ENCODE measurements around the gene CSRP2. TPM values are rescaled to one million over a fixed set of nuclear protein-coding genes. Genes with fewer than 3 reads are reported as not detected.

CSRP2 gene
- total RNA-seq, 2 experiments from 2014 or later: 0.62 to 0.86 TPM

DNA sequence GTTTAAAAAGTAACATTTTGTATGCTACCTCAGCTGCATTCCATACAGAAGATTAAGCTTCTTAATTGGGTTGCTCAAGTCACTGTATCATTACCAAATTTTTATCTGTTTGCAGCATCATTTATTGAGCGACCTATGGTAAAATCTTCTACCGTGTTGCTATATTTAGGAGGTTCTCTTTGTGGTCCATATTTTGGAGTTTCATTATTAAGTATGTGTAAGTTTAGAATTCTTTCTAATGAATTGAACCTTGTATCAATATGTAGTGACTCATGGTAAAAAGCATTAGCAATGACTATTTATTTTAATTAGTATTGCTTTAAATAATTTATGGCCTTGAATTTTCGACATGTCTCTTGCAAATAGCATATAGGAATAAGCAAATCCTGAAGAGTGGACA lies 42.2 kb downstream of the CSRP2 start:
- no peak overlapping the region for H3K27ac Mint-ChIP-seq
- no peak overlapping the region for H3K4me3 Mint-ChIP-seq
- no peaks in the 10 kb centered on the region for H3K27me3 Mint-ChIP-seq (ENCODE audit: low read depth)
- H3K4me1 Mint-ChIP-seq (ENCODE audit: low read depth): no peaks in the 10 kb centered on the region
- CTCF ChIA-PET: no interaction called here
- intact Hi-C loops (cut with micrococcal nuclease): no loop called here
- H3K36me3 Mint-ChIP-seq (ENCODE audit: low read depth): peaks cover 11% of the 10 kb centered on the region
- no peak for DNase-seq
- no peaks in the 10 kb centered on the region for H3K9me3 Mint-ChIP-seq

DNA sequence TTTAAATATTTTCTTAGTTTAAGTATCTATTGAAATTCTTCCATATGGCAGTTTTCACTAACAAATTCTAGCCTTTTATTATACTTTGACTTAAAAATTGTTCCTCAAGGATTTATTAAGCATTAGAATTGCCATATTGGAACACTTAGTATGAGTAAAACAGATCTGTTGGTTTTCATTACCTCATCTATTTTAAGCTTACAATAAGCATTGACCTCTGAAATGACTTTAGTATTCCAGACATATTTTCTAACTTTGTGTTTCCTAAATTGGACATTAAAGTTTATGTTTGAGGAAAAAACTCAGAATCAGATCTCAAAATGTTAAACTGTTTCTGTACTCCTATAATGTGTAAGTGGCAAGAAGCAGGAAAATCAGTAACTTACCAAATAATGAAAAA lies 48.4 kb downstream of the CSRP2 start:
- Mint-ChIP-seq H3K36me3 (ENCODE audit: low read depth) (peaks cover 36% of the 10 kb centered on the region), H3K27ac (no peak overlapping the region), H3K4me3 (no peak overlapping the region), H3K4me1 (ENCODE audit: low read depth) (no peaks in the 10 kb centered on the region), H3K27me3 (ENCODE audit: low read depth) (no peaks in the 10 kb centered on the region), H3K9me3 (no peaks in the 10 kb centered on the region)
- CTCF ChIA-PET: no interaction called here
- DNase-seq: no peak
- intact Hi-C loops (cut with micrococcal nuclease): no loop called here

DNA sequence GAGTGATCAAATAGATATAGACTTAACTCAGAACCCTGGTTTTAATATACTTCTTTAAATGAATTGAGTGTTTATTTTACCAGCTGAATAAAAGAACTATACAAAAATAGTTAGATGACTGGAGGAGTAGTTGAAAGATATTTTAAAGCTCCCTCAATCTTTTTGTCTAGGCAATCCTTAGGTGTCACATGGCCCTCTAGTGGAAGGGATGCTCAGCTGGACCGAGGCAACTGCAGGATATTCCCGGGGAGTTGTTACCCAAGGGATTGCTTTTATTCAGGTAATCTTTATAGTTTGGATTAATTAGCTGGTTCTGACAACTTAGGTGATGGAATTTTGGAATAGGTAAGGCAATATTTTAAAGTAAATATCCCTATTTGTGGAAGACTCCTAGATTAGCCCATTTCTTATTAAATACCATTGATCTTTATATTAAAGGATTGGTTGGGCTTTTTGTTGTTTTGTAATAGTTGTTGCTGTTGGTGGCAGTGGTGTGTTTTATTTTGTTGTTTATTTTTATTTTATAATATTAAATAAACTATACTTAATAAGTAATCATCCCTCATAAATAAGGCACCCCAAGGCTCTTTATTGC lies 57.8 kb downstream of the CSRP2 start:
- intact Hi-C loops (cut with micrococcal nuclease): loop anchor here (1.0 kb wide), 1 partner anchor 200 kb away; no protein-coding TSS in a partner anchor
- Mint-ChIP-seq H3K36me3 (ENCODE audit: low read depth) (peaks cover 9% of the 10 kb centered on the region), H3K27ac (no peak overlapping the region), H3K9me3 (no peaks in the 10 kb centered on the region), H3K4me3 (no peak overlapping the region), H3K4me1 (ENCODE audit: low read depth) (no peaks in the 10 kb centered on the region), H3K27me3 (ENCODE audit: low read depth) (no peaks in the 10 kb centered on the region)
- DNase-seq: peak; percentile 18
- CTCF ChIA-PET: interaction anchor here (0.6 to 2.1 kb wide), 5 partner anchors 11 to 1257 kb away, joined by 3 to 5 read pairs (median 4); no protein-coding TSS in a partner anchor

DNA sequence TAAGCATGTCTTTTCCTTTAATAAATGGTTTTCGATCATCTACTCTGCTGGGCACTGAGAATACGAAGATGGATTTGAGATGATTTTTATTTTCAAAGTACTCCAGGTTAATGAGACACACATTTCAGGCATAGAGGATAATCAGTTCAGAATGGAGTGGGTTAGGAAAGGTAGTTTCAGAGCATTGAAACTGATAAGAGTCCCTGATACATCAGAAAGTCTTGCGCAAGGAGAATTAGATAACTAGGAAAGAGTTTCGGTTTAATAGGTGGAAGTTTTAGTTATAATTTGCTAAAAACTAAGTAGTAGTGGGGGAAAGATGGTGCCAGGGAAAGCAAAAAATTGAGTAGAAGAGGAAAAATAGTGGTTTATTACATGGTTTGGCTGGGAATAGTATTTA lies 64.8 kb downstream of the CSRP2 start:
- Mint-ChIP-seq H3K36me3 (ENCODE audit: low read depth) (peaks cover 4% of the 10 kb centered on the region), H3K4me3 (no peak overlapping the region), H3K27me3 (ENCODE audit: low read depth) (no peaks in the 10 kb centered on the region), H3K9me3 (no peaks in the 10 kb centered on the region), H3K4me1 (ENCODE audit: low read depth) (no peaks in the 10 kb centered on the region), H3K27ac (no peak overlapping the region)
- CTCF ChIA-PET: no interaction called here
- no peak for DNase-seq
- intact Hi-C loops (cut with micrococcal nuclease): no loop called here

DNA sequence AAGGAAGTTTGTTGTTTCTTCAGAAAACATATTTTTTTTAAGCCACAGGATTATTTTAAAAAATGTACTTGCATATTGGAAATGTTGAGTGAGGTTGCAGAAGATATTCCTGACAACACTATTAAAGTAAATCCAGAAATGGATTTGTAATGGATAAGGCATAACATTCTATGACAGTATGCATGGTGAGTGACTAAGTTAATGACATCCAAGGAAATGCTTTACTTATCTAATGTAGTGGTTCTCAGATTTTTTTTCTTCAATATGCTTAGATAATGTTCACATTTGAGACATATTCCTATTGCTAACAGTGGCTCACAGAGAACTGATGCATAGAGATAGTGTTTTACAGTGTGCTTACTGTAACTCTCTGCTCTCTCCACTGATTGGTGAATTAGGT lies 65.6 kb downstream of the CSRP2 start:
- Mint-ChIP-seq H3K27ac (no peak overlapping the region), H3K4me1 (ENCODE audit: low read depth) (no peaks in the 10 kb centered on the region), H3K4me3 (no peak overlapping the region), H3K9me3 (no peaks in the 10 kb centered on the region), H3K27me3 (ENCODE audit: low read depth) (no peaks in the 10 kb centered on the region), H3K36me3 (ENCODE audit: low read depth) (peaks cover 2% of the 10 kb centered on the region)
- DNase-seq: no peak
- CTCF ChIA-PET: no interaction called here
- intact Hi-C loops (cut with micrococcal nuclease): no loop called here

DNA sequence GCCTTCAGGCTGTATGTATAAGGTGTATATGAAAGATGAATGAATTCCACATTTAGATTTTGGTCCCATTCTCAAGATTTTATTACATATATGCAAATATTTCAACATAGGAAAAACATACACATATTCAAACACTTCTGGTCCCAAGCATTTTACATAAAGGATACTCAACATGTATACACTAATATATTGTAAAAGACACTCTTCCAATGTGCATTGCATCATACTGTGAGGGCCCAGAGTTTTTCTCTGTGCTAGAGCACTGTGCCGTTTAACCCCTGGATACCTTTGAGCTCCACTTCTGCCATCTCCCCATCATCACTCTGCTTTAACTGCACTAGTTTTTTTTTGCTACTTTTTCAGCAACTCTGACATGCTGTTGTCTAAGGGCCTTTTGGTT lies 66.8 kb downstream of the CSRP2 start:
- no peaks in the 10 kb centered on the region for H3K9me3 Mint-ChIP-seq
- H3K4me3 Mint-ChIP-seq: no peak overlapping the region
- peaks cover 2% of the 10 kb centered on the region for H3K36me3 Mint-ChIP-seq (ENCODE audit: low read depth)
- H3K4me1 Mint-ChIP-seq (ENCODE audit: low read depth): no peaks in the 10 kb centered on the region
- H3K27me3 Mint-ChIP-seq (ENCODE audit: low read depth): no peaks in the 10 kb centered on the region
- intact Hi-C loops (cut with micrococcal nuclease): no loop called here
- DNase-seq: no peak
- no peak overlapping the region for H3K27ac Mint-ChIP-seq
- CTCF ChIA-PET: no interaction called here

DNA sequence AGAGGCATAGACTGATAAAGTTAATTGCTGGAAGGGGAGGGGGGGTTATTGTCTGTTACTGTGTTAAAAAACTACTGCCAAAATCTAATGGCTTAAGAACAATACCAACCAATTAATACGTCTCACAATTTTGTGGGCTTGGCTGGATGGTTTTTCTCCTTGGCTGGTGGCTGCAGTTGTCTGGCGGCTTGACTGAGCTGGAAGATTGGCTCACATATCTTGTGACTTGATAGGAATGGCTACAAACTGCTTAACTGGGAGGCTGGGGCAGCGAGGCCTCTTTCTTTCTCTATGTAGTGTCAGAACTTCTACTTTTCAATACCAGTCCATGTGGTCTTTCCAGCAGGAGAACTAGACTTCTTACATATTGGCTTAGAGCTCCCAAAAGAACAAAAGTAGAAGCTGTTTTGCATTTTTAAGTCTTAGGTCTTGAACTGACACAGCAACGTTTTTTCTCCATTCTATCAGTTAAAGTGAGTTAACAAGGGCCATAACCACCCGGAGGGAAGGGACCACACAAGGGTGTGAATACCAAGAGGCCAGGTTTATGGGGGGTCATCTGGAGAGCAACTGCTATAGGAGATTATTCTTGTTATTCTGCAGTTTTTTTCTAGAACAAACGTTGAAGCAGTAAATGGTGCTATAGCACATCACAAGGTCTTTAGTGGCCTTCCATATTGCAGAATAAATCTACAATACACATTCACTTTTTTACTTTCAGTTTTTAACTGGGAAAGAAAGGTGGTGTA lies 68.0 kb downstream of the CSRP2 start:
- intact Hi-C loops (cut with micrococcal nuclease): no loop called here
- no peak for DNase-seq
- no peak overlapping the region for H3K27ac Mint-ChIP-seq
- H3K9me3 Mint-ChIP-seq: no peaks in the 10 kb centered on the region
- CTCF ChIA-PET: no interaction called here
- H3K36me3 Mint-ChIP-seq (ENCODE audit: low read depth): peaks cover 2% of the 10 kb centered on the region
- H3K27me3 Mint-ChIP-seq (ENCODE audit: low read depth): no peaks in the 10 kb centered on the region
- H3K4me3 Mint-ChIP-seq: no peak overlapping the region
- no peaks in the 10 kb centered on the region for H3K4me1 Mint-ChIP-seq (ENCODE audit: low read depth)

Other genes starting within 250 kb of the CSRP2 start
- 10 to 100 TPM; 19.1 to 22.2 TPM for gene ZDHHC17, start 114.9 kb downstream of the CSRP2 start, total RNA-seq
- 1 to 10 TPM; 9.6 to 9.9 TPM for gene E2F7, start 186.6 kb upstream of the CSRP2 start, total RNA-seq

Measured in activated naive CD4-positive, alpha-beta T cell treated with anti-CD3 and anti-CD28 coated beads for 36 hours (primary cell).